Activated gamma-delta T cell treated with Interleukin-2 at 50 U/mL for 16 hours (primary cell): Measurements from ENCODE around the gene E2F6.

Experiments used
- DNase-seq: peaks from one replicate; pipeline ENCODE4 v3.0.0-alpha.2; 2020

The E2F6 gene, protein sequence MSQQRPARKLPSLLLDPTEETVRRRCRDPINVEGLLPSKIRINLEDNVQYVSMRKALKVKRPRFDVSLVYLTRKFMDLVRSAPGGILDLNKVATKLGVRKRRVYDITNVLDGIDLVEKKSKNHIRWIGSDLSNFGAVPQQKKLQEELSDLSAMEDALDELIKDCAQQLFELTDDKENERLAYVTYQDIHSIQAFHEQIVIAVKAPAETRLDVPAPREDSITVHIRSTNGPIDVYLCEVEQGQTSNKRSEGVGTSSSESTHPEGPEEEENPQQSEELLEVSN

DNA sequence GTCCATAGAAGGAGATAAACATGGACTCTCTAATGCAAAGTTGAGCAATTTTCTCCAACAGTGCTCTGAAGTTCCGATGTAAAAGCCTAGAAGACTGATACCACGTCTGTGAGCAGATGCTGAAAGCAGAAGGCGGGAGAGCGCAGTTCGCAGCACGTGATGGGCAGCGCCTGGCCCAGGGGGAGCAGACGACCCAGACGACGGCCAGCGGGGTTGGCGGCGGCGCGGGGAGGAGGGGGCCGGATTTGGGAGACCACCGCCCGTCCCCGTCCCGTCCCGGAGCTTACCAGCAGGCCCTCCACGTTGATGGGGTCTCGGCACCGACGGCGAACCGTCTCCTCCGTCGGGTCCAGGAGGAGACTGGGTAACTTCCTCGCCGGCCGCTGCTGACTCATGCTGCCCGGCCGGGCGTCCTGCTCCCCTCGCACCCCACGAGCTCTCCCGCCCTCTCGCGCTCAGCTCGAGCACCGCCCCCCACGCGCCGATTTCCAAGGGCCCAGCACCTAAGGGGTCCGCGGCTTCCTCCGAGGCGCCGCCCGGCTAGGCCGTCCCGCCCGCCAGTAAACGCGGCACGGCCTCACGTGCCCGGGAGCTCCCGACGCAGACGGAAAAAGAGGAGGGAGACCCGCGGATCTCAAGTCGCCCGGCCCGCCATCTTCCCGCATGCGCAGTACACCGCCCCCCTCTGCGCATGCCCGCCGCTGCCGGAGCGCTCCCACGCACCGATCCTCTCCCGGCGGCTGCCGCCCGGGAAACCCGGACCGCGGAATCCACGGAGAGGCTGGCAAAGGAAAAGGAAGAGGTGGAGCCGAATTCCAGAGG, at the start of gene E2F6:
E2F6 (minus strand) TSS at position 677 of the 822 bp plus-strand sequence; CDS start at position 395, 282 bp downstream.
- peak; percentile 80 for DNase-seq

DNA sequence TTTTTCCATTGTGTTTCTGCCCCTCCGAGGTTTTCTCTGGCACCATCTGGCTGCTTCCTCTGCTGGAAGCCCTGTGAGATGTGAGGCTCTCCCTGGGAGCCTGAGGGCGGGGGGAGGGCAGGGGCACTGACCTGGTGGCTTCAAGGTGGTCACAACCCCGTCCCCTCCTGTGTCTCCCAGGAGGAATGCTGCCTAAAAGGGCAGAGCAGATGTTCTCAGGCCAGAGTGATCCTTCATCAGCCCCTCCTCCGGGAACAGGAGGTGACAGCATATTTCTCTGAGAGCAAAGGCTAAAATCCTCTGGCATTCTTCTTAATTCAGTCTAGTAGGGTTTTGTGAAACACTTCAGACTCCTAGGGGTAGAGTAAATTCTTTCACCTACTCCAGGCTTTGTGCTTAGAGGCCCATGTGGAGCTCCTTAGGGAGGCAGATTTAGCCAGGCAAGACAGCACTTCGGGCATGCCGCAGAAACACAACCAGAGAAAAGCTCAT, 49.6 kb upstream of the E2F6 start:
- no peak for DNase-seq

DNA sequence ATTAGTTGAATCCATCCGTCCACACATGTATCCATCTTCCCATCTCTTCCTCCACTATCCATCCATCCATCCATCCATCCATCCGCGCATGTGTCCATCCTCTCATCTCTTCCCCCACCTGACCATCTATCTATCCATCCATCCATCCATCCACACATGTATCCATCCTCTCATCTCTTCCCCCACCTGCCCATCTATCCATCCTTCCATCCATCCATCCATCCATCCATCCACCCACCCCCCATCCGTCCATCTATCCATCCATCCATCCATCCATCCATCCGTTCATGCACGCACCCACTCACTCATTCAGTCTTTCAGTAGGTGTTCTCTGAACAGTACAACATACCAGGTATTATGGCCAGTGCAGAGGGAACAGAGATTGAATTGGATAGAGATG, 48.9 kb upstream of the E2F6 start:
- no peak for DNase-seq

DNA sequence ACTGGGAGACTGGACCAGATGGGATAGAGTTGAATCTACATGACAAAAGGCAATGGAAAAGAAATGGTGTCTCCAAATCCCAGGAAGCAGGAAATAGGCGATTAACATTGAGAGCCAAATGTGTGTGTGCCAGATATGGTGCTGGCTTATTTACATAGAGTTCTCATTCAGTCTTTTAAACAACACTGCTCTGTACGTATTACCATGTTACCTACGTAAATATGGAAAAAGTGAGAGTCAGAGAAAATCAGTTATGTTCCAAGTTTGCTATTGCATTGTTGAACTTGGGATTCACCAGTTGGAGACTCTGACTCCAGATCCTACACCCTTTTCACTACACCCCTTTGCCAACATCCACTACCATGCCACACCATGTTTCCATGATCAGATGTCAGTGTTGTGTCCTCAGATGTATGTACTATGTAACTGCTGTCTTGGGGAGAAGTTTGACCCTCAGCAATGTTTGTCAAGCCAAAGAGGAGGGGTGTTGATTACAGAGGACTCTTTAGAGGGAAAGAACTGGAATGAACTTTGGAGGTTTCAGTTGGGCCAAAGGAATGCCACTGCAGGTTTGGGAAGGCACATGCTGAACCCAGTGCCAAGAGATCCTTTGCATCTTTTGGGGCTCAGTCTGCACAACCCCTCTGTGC, 48.2 kb upstream of the E2F6 start:
- no peak for DNase-seq

DNA sequence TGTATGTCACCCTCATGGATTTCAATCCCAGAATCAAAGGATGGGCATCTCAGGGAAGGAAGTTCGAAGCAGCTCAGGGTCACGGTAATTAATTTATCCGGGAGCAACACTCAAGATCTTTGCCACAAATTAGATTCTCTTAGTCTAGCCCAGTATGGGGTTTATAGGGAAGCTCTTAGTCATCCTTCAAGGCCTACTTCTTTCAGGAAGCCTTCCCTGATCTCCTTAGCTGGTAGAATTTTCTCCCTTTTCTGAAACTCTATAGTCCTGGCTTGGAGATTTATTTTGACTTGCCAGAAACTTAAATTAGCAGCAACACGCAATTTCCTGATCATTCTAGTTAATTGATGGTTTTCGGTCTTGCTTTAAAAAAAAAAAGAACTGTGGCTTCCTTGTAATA, 47.4 kb upstream of the E2F6 start:
- DNase-seq, result no peak

DNA sequence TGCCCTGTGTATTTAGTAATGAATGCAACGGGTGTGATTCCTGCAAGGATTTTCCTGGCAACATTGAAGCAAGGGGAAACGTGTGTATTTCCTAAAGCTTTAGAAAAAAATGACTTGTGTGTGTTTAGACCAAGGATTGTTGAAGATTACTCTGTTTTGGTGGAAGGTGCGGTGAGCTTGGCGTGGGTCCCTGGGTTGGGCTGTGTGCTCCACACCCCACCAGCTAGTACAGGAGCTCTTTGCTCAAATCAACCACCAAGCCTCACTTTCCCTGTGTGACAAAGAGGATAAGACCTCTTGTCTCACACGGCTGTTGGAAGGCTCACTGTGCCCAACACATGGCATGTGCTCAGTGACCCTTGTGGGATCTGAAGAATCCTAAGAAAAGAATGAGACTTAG, 46.5 kb upstream of the E2F6 start:
- DNase-seq, result no peak

DNA sequence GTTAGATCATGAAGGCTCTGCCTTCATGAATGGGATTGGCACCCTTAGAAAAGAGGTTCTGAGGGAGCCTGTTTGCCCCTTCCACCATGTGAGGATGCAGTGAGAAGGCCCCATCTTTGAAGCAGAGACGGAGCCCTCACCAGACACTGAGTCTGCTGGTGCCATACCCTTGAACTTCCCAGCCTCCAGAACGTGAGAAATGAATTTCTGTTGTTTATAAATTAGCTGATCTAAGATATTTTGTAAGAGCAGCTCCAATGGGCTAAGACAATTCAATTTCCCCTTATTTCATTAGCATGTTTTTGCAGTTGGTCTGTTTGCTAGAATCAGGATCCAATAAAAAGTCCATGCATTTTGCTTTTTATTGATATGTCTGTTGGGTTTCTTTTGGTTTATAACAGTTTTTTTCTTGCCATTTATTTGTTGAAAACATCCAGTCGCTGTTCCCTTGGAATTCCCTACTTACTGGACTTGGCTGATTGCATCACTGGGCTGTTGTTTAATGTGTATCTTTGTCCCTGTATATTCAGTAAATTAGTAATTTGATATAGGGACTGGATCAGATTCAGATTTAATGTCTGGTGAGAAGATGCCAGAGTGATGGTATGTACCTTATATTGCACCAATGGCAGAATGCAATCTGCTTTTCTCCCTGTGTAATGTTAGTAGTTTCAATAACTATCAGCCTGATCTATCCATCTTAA, 43.8 kb upstream of the E2F6 start:
- no peak for DNase-seq

DNA sequence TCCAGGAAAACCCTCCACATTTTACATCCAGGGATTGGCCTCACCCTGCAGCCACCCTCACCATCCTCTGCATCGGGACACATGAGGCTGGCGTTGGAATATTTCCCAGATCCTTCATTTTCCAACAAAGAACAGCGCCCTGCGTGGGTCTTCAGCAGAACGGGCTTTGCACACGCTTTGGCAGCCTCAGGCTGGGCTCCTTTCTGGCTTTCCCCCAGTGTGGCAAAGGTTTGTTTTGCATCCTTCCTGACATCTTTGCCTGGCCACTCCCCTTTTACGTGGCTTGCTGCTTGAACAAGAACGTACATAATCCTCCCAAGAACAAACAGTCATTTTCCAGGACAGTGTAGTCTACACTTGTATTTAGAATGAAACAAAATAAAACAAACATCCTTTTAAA, 42.3 kb upstream of the E2F6 start:
- no peak for DNase-seq

DNA sequence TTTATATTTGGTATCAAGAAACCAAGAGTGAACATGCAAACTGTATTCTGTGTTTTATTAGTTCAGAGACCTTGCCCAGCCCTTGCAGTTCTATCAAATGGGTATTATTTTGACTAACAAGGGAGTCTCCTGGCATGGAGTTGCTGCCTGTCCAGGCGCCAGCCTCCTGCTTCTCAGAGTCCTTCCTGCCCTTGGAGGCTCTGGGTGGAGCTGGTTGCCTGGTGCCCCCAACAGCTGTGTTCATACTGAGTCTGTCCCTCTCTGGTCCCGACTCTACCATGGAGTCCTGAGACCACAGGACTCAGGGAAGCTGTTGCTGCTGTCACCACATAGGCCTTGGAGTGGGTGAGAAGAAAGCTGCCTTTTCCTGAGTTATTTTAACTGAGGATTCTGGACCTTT, 41.6 kb upstream of the E2F6 start:
- DNase-seq, result no peak

DNA sequence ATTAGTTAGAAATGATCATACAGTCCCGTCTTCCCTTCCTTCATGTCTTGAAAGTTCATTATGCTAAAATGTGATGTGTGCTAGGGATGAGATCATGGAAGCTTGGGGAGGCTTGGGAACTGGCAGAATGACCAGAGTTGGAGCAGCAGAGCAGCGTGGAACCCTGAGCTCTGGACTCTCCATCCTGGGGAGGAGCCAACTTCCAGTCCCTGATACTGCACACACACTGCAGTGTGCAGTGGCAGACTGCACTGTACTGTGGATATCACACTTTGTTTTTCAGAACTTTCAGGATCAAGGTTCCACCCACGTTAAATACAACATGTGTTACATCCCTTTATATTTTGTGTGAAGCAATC, 40.6 kb upstream of the E2F6 start:
- DNase-seq, result no peak

DNA sequence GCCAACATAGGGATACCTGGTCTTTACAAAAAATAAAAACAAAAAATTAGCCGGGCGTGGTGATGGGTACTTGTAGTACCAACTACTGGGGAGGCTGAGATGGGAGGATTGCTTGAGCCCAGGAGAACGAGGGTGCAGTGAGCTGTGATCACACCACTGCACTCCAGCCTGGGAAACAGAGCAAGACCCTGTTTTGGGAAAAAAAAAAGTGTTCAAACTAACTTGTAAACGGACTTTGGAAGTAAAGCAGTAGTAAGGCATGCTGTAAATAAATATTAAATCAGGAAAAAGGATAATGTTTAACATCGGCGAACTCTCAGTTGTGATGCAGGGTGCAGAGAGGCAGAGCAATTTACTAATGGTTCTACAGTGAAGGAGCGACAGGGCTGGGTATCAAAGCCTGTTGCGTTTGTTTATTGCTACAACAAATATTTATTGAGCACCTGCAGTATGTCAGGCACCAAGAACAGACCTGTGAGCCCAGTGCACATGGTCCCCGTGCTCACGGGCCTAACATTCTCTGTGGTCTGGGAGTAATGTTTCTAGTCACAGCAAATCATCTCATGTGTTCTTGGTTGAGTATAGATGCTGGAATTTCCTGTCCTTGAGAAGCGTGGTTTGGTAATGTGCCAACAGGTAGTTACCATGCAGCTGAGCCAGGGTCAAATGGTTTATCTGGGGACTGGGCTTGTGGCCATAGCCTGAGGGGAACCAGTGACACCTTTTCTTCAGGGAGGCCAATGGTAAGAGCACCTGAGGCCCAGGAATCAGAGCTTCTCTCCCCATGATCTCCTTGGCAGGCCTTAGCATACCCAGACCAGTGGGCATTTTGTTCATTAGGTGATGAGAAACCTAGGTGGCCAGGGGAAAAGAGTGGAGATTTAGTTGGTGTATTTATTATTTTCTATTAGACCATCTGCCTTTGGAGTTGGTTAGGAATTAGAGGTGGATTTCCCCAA, 40.0 kb upstream of the E2F6 start:
- no peak for DNase-seq

DNA sequence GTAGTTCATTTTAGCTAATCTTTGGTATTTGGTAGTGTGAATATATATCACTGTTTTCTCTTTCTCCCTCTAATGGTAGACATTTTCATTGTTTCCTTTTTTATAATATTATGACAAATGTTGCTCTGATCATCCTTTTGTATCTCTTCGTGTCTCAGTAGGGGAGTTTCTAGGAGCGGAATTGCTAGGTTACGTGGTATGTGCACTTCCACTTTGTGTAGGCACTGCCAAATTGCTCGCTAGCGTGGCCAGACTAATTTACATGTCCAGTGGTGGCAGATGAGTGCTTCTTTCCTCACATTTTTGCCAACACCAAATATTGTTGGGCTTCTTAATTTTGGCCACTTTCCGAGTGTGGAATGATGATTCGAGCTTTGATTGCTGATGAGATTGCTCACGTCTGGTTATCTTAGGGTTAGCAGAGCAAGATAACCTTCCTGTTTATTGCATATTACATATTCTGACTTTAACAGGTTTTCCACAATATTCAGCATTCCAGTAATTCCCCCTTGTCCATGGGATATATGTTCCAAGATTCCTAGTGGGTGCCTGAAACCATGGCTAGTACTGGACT, 37.5 kb upstream of the E2F6 start:
- no peak for DNase-seq

DNA sequence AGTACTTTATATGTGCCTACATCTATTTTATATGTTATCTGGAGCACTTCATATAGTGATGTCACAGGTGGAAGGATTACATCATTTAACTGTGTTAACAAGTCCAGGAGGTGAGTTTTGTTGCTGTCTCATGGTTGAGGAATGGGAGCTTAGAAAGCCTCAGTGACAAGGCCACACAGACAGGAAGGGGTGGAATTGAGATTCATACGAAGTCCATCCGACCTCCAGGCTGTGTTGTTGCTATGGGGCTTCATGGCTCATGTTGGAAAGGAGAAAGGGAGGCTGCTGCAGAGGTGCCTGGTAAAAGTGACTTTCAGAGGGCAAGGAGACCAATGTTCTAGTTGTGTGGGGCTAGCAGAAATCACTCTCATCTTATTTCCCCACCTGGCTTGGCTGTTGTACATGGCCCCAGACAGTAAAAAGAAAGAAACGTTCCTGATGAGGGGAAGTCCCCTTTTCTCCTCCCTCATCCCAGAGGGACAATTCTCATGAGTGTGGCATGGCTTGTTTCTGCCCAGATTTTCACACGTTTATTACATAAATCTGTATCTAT, 36.9 kb upstream of the E2F6 start:
- DNase-seq, result no peak

DNA sequence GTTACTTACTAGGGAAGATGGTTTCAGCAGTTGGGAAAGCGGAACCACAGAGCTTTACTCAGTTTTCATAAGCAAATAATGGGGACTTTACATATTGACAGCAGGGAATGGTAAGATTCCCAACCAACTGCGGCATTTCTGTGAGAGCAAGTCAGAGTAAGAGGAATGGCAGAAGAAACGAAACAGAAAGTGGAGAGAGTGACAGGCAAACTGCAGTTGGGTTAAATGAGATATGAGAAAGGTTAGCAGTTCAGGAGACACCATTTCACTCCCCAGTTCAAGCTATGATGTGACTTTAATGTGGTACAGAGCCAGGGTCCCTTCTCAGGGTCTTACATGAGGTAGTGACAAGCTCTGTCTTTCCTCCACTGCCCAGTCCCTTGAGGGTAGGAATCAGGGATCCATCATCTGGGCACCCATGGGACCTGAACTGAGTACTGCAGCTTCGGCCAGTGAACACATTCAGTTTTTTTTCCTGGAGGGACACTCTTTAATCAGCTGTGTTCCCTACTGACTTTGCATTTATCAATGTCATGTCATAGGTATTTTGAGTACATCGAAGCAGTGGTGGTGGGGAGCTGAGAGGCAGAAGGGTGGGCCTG, 34.8 kb upstream of the E2F6 start:
- no peak for DNase-seq

DNA sequence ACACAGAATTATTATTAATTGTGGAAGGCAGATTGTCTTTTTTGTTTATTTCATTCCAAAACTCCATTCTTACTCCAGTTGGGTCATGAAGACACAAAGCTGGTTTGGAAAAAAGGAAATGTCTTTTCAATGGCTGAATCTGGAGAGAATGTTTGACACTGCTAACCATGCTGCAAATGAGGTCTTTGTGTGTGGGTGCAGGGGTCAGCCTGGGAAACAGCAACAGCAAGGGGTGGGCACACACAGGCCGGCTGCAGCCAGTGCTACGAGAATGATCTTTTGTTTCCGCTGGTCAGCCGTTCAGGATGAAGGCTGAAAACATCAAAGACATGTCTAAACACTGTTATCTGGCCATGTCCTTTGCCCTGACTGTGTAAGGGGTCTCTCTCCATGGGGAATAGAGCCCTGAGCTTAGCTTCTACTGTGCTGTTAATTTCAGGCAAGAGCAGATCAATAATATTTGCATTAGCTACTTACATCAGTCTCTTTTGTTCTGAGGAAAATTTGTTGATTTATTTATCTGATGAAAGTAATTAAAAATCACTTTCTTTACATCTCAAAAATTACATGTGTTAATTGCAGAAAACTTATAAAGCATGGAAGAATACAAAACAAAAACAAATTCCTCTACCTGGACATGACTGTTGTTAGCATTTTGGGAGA, 33.3 kb upstream of the E2F6 start:
- DNase-seq, result no peak

DNA sequence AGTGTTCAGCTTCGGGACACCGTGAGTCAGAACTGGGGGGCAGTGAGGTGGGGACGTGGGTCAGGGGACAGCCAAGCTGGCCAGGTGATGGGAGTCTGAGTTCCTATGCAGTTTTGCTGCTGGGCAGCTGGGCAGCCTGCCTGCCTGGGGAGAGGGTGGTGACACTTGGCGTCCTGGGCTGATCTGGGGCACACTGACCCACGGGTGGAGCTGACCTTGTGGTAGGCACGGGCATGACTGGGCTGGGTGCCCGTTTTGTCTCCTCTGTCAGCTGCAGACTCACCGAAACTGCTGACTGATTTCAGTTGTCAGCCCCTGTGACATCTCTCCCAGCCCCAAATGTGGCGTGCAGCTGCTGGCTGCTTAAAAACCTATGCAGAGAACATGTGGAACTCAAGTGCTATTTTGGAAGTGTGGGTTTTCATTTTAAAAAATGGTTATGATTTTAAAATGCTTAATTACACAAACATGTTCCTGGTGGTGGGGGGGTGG, 32.6 kb upstream of the E2F6 start:
- no peak for DNase-seq

DNA sequence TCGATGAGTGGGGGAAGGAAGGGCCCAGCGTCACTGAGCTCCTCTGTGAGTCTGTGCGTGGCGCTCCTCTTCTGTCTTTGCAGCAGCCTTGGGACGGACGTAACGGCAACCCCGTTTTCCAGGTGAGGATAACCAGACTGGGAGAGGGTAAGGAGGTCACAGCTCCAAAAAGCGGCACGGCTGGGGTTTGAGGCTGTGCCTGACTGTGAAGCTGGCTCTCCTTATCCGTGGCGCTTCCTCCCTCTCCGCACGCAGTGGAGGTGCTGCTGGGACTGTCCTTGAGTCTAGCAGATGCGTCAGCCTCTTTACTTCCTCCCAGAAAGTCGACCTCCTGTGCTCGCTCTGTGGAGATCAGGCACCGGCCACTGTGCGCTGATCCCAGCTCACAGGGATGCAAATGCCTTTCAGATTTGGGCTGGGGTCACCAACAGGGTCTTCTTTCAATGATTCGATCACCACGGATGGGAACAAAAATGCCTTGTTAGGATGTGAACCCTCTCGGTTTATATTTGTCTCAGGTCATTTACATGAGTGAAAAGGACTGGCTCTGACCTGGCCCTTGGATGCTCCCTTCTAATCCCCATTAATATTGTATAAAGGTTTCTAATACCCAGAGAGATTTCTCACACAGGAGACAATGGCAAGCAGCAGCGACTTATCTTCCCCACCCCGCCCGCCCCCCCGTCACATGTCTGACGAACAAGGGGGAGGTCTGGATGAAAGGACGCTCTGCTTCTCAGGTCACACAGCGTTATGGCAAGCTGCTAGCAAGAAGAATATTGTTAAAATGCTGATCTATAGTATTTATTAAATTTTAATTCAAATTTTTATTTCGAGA, 30.1 kb upstream of the E2F6 start:
- DNase-seq, result no peak

DNA sequence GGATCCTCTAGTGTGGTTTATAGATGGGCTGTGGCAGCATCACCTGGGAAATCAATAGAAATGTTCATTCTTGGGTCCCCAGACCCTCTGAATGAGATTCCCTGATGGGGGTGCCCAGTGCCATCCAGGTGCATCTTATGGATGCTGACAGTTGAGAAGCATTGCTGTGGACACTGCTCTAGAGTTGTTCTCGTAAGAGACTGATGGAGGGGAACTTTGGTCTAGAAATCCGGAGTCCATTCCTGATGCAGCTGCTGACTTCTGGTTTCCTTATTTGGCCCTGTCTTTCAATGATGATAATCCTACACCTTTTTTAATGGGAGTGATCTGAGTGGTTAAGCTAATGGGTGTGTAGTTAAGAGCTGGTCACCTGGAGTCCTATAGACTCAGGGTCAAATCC, 28.3 kb upstream of the E2F6 start:
- DNase-seq, result no peak

DNA sequence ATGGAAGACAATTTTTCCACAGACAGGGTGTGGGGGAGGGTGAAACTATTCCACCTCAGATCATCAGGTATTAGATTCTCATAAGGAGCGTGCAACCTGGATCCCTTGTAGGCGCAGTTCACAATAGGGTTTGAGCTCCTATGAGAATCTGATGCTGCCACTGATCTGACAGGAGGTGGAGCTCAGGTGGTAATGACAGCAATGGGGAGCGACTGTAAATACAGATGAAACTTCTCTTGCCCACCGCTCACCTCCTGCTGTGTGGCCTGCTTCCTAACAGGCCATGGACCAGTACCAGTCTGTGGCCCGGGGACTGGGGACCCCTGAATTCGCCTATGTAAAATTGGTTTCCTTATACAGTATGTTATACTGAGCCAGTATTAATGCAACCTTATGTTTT, 27.3 kb upstream of the E2F6 start:
- no peak for DNase-seq
